H9 (cell line): Measurements from ENCODE around the gene ZNF81. TPM values are rescaled to one million over a fixed set of nuclear protein-coding genes. Genes with fewer than 3 reads are reported as not detected.

ENCODE experiments used
- DNase-seq: peaks from one replicate; pipeline ENCODE4 v3.0.0-alpha.2; 2017
- H2AFZ ChIP-seq: one replicate; pipeline ENCODE4 v1.6.1; 2013; ENCODE audit warnings: mild to moderate bottlenecking, low read length, control low read depth, moderate library complexity
- H2AK5ac ChIP-seq: 2 replicates; pipeline ENCODE4 v1.6.1; 2013; ENCODE audit warnings: low read length, control low read depth, mixed read lengths; ENCODE audit not compliant: insufficient read length
- H2BK120ac ChIP-seq: one replicate; pipeline ENCODE4 v1.6.1; 2013; ENCODE audit warnings: low read depth, mild to moderate bottlenecking, low read length, control low read depth, inconsistent platforms; ENCODE audit not compliant: poor library complexity, severe bottlenecking
- H2BK12ac ChIP-seq: 2 replicates; pipeline ENCODE4 v1.6.1; 2013; ENCODE audit warnings: low read length, control low read depth, mixed read lengths, low read depth; ENCODE audit not compliant: insufficient read length
- H2BK15ac ChIP-seq: 2 replicates; pipeline ENCODE4 v1.6.1; 2013; ENCODE audit warnings: low read depth, low read length, control low read depth
- H2BK20ac ChIP-seq: one replicate; pipeline ENCODE4 v1.6.1; 2013; ENCODE audit warnings: low read depth, mild to moderate bottlenecking, low read length, control low read depth, inconsistent platforms; ENCODE audit not compliant: poor library complexity, severe bottlenecking
- H2BK5ac ChIP-seq: 2 replicates; pipeline ENCODE4 v1.6.1; 2013; ENCODE audit warnings: low read length, control low read depth, mixed read lengths; ENCODE audit not compliant: insufficient read length
- H3K14ac ChIP-seq: 2 replicates; pipeline ENCODE4 v1.6.1; 2013; ENCODE audit warnings: low read length, control low read depth; ENCODE audit not compliant: insufficient read depth
- H3K18ac ChIP-seq: 2 replicates; pipeline ENCODE4 v1.6.1; 2013; ENCODE audit warnings: low read depth, mild to moderate bottlenecking, mixed read lengths, low read length, control low read depth; ENCODE audit not compliant: insufficient read length
- H3K23ac ChIP-seq: 2 replicates; pipeline ENCODE4 v1.6.1; 2013; ENCODE audit warnings: low read length, control low read depth, mixed read lengths, low read depth; ENCODE audit not compliant: insufficient read length
- H3K23me2 ChIP-seq: 2 replicates; pipeline ENCODE4 v1.6.1; 2013; ENCODE audit warnings: low read depth, mild to moderate bottlenecking, mixed read lengths, low read length, control low read depth; ENCODE audit not compliant: insufficient read length, poor library complexity, severe bottlenecking
- H3K27ac ChIP-seq: 2 replicates; pipeline ENCODE4 v1.5.1; 2013; ENCODE audit warnings: low read length, control low read depth, mixed read lengths, low read depth; ENCODE audit not compliant: insufficient read length
- H3K27me3 ChIP-seq: 2 replicates; pipeline ENCODE4 v1.6.1; 2013; ENCODE audit warnings: low read length, control low read depth, inconsistent platforms; ENCODE audit not compliant: insufficient read depth
- H3K4ac ChIP-seq: 2 replicates; pipeline ENCODE4 v1.6.1; 2013; ENCODE audit warnings: low read depth, mild to moderate bottlenecking, control low read depth, inconsistent platforms, low read length, moderate library complexity
- H3K4me1 ChIP-seq: 2 replicates; pipeline ENCODE4 v1.6.1; 2013; ENCODE audit warnings: low read length, control low read depth, inconsistent platforms; ENCODE audit not compliant: insufficient read depth
- H3K4me2 ChIP-seq: 2 replicates; pipeline ENCODE4 v1.6.1; 2013; ENCODE audit warnings: low read length, control low read depth, mixed read lengths; ENCODE audit not compliant: insufficient read length, insufficient read depth
- H3K56ac ChIP-seq: 2 replicates; pipeline ENCODE4 v1.6.1; 2013; ENCODE audit warnings: low read depth, mild to moderate bottlenecking, mixed read lengths, low read length, control low read depth; ENCODE audit not compliant: insufficient read length
- H3K79me1 ChIP-seq: 2 replicates; pipeline ENCODE4 v1.6.1; 2013; ENCODE audit warnings: low read depth, mild to moderate bottlenecking, moderate library complexity, low read length, control low read depth, inconsistent platforms; ENCODE audit not compliant: insufficient read depth, poor library complexity, severe bottlenecking
- H3K79me2 ChIP-seq: 2 replicates; pipeline ENCODE4 v1.6.1; 2013; ENCODE audit warnings: low read length, control low read depth, inconsistent platforms; ENCODE audit not compliant: insufficient read depth
- H3K9ac ChIP-seq: 2 replicates; pipeline ENCODE4 v1.6.1; 2013; ENCODE audit warnings: low read length, control low read depth, mixed read lengths; ENCODE audit not compliant: insufficient read length; ENCODE audit errors: extremely low read depth
- H3K9me3 ChIP-seq: one replicate; pipeline ENCODE4 v1.6.1; 2013; ENCODE audit warnings: low read depth, low read length, inconsistent platforms; ENCODE audit not compliant: control insufficient read depth
- H3T11ph ChIP-seq: one replicate; pipeline ENCODE4 v1.6.1; 2013; ENCODE audit warnings: mild to moderate bottlenecking, low read length, control low read depth, inconsistent platforms
- H4K20me1 ChIP-seq: one replicate; pipeline ENCODE4 v1.6.1; 2013; ENCODE audit not compliant: control insufficient read depth, insufficient read length, insufficient read depth
- H4K5ac ChIP-seq: 2 replicates; pipeline ENCODE4 v1.6.1; 2013; ENCODE audit warnings: low read depth, mild to moderate bottlenecking, mixed read lengths, low read length, control low read depth; ENCODE audit not compliant: insufficient read length
- H4K8ac ChIP-seq: replicated peaks from 2 replicates; pipeline ENCODE4 v1.6.1; 2013; ENCODE audit warnings: low read length, control low read depth, mixed read lengths, low read depth; ENCODE audit not compliant: insufficient read length
- H4K91ac ChIP-seq: 2 replicates; pipeline ENCODE4 v1.6.1; 2013; ENCODE audit warnings: low read depth, mild to moderate bottlenecking, moderate library complexity, mixed read lengths, low read length, control low read depth; ENCODE audit not compliant: insufficient read length
- H3K27ac Mint-ChIP-seq, 3 experiments: 2 replicates in 2 of 3; 3 replicates in 1 of 3; pipeline ENCODE4 v1.8.0; 2020 to 2021; ENCODE audit warnings: mixed read lengths in 3 of 3, mild to moderate bottlenecking in 1 of 3, moderate library complexity in 1 of 3
- H3K27me3 Mint-ChIP-seq: 2 replicates; pipeline ENCODE4 v1.8.0; 2021; ENCODE audit warnings: low read depth, mild to moderate bottlenecking, moderate library complexity, mixed read lengths
- H3K36me3 Mint-ChIP-seq, 3 experiments: 2 replicates in 2 of 3; 3 replicates in 1 of 3; pipeline ENCODE4 v1.8.0; 2020 to 2021; ENCODE audit warnings: low read depth in 3 of 3, mixed read lengths in 3 of 3; ENCODE audit not compliant: insufficient read depth in 1 of 3
- H3K4me1 Mint-ChIP-seq, 2 experiments: 2 replicates each; pipeline ENCODE4 v1.8.0; 2020; ENCODE audit warnings: mixed read lengths in 2 of 2
- H3K4me3 Mint-ChIP-seq, 2 experiments: 2 replicates in 1 of 2; 3 replicates in 1 of 2; pipeline ENCODE4 v1.8.0; 2020 to 2021; ENCODE audit warnings: mild to moderate bottlenecking in 2 of 2, mixed read lengths in 2 of 2, moderate library complexity in 1 of 2
- H3K9me3 Mint-ChIP-seq, 2 experiments: 2 replicates in 1 of 2; 3 replicates in 1 of 2; pipeline ENCODE4 v1.8.0; 2020; ENCODE audit warnings: mild to moderate bottlenecking in 2 of 2, mixed read lengths in 2 of 2, moderate library complexity in 1 of 2
- CTCF ChIP-seq: fragments of 200-600 bp; sonication (generic); conservative IDR thresholded peaks from 3 replicates; pipeline ENCODE4 v1.8.0; 2021; ENCODE audit warnings: antibody characterized with exemption, mild to moderate bottlenecking
- WGBS: extraction: QIAGEN DNeasy Blood & Tissue Kit; methylation state at CpG from one replicate; pipeline ENCODE4 v1.1.7; 2013; ENCODE audit warnings: missing lambda C conversion rate, low lambda C conversion rate, mixed read lengths; ENCODE audit not compliant: insufficient read length; ENCODE audit errors: extremely low coverage; 5-methylcytosine and 5-hydroxymethylcytosine counted together
- total RNA-seq: library from RNA; stranded (reverse); gene quantifications from 2 replicates; pipeline ENCODE4 v1.2.1, GENCODE V29; 2021

ZNF81 gene
- total RNA-seq, 1 experiment from 2014 or later: 11.0 TPM

GRCh38 chrX:47862680-47863079 lies 26.0 kb downstream of the ZNF81 start:
- no peaks in the 10 kb centered on the region for H4K20me1 ChIP-seq
- no CpG with 5 or more reads among the region's 2 CpGs for WGBS
- H3K79me2 ChIP-seq: no peaks in the 10 kb centered on the region
- no peaks in the 10 kb centered on the region for H3K4me1 ChIP-seq
- H2BK15ac ChIP-seq: no peak overlapping the region
- no peak overlapping the region for H2BK12ac ChIP-seq
- no peak overlapping the region for H2BK120ac ChIP-seq
- no peak overlapping the region for H3K4ac ChIP-seq
- no peak for TF ChIP-seq CTCF
- no peak overlapping the region for H2AFZ ChIP-seq
- H3K18ac ChIP-seq: no peak overlapping the region
- H3K9ac ChIP-seq: no peak overlapping the region
- no peaks in the 10 kb centered on the region for H3K27me3 Mint-ChIP-seq
- no peak overlapping the region for H3K4me3 Mint-ChIP-seq
- H3K56ac ChIP-seq: no peak overlapping the region
- H3K23me2 ChIP-seq: no peaks in the 10 kb centered on the region
- no peaks in the 10 kb centered on the region; the same call in 1 of the 2 replicates for H3K27me3 ChIP-seq
- H3K36me3 Mint-ChIP-seq: peaks cover 2 to 24% (median 5%) of the 10 kb centered on the region in 3 experiments; a peak in 5 of 7 replicates
- H4K91ac ChIP-seq: no peak overlapping the region
- no peaks in the 10 kb centered on the region for H3K79me1 ChIP-seq
- H3K4me2 ChIP-seq: no peak overlapping the region
- no peak overlapping the region for H4K5ac ChIP-seq
- H2BK5ac ChIP-seq: no peak overlapping the region
- H3T11ph ChIP-seq: no peak overlapping the region
- H3K4me1 Mint-ChIP-seq: no peaks in the 10 kb centered on the region
- peaks cover 74% of the 10 kb centered on the region for H3K9me3 ChIP-seq
- H3K27ac ChIP-seq: no peak overlapping the region
- H3K23ac ChIP-seq: no peak overlapping the region
- H3K14ac ChIP-seq: no peak overlapping the region
- no peak overlapping the region for H4K8ac ChIP-seq
- H2BK20ac ChIP-seq: no peak overlapping the region
- peaks cover 54 to 69% of the 10 kb centered on the region in 2 experiments for H3K9me3 Mint-ChIP-seq
- H2AK5ac ChIP-seq: no peak overlapping the region
- no peak for DNase-seq
- no peak overlapping the region; a peak in 1 of 7 replicates for H3K27ac Mint-ChIP-seq
